Neuron (in vitro differentiated cells): Measurements from ENCODE around the gene VOPP1.

Source experiments
- H2AFZ ChIP-seq: one replicate; pipeline ENCODE4 v1.6.1; 2013; ENCODE audit warnings: low read depth, mild to moderate bottlenecking, inconsistent platforms, low read length, moderate library complexity
- H3K27me3 ChIP-seq: one replicate; pipeline ENCODE4 v1.6.1; 2013; ENCODE audit warnings: low read length; ENCODE audit not compliant: insufficient read depth
- H3K36me3 ChIP-seq: one replicate; pipeline ENCODE4 v1.6.1; 2013; ENCODE audit warnings: low read length; ENCODE audit not compliant: insufficient read depth
- H3K4me1 ChIP-seq: one replicate; pipeline ENCODE4 v1.6.1; 2013; ENCODE audit warnings: low read length; ENCODE audit not compliant: insufficient read depth
- H3K4me3 ChIP-seq: 2 replicates; pipeline ENCODE4 v1.5.1; 2013; ENCODE audit warnings: mild to moderate bottlenecking, low read length, moderate library complexity
- H3K9me3 ChIP-seq: one replicate; pipeline ENCODE4 v1.6.1; 2013; ENCODE audit warnings: low read length

Gene VOPP1

GRCh38 chr7:55558962-55559920 lies 13.1 kb downstream of the VOPP1 start:
- Histone ChIP-seq H3K4me3 (no peak overlapping the region), H3K9me3 (peaks cover 4% of the 10 kb centered on the region), H2AFZ (no peak overlapping the region)

GRCh38 chr7:55557666-55558188 lies 14.6 kb downstream of the VOPP1 start:
- no peak overlapping the region for H3K4me3 ChIP-seq
- peaks cover 18% of the 10 kb centered on the region for H3K4me1 ChIP-seq
- no peaks in the 10 kb centered on the region for H3K27me3 ChIP-seq
- H3K36me3 ChIP-seq: no peaks in the 10 kb centered on the region
- peaks cover 4% of the 10 kb centered on the region for H3K9me3 ChIP-seq
- H2AFZ ChIP-seq: no peak overlapping the region

More at GRCh38 chr7:55558962-55559920, 13.1 kb downstream of the VOPP1 start:
- H3K27me3 ChIP-seq: no peaks in the 10 kb centered on the region
- peaks cover 9% of the 10 kb centered on the region for H3K4me1 ChIP-seq
- H3K36me3 ChIP-seq: no peaks in the 10 kb centered on the region

DNA sequence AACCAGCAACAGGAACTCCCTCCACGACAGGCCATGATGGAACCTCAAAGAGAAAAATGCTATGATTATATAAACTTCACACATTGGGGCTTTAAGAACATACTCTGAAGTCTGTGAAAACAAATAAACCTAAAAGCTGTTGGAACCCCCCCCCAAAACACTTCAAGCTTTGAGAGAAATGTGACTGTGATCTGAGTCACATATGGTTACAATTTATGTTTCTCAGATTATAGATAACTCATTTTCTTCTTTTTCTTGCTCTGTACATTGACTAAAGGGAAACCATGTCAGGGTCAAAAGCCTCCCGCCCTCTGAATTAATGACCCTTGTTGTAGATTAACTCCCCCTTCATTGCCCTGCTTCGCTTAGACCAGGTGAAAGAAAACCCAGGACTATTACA lies 15.8 kb downstream of the VOPP1 start:
- no peaks in the 10 kb centered on the region for H3K36me3 ChIP-seq
- peaks cover 28% of the 10 kb centered on the region for H3K4me1 ChIP-seq
- no peaks in the 10 kb centered on the region for H3K27me3 ChIP-seq
- H3K9me3 ChIP-seq: peaks cover 2% of the 10 kb centered on the region
- H2AFZ ChIP-seq: no peak overlapping the region
- H3K4me3 ChIP-seq: no peak overlapping the region

- H3K4me3 ChIP-seq: no peak overlapping the region
- peaks cover 1% of the 10 kb centered on the region for H3K9me3 ChIP-seq
- peaks cover 28% of the 10 kb centered on the region for H3K4me1 ChIP-seq
- no peak overlapping the region for H2AFZ ChIP-seq
- H3K36me3 ChIP-seq: no peaks in the 10 kb centered on the region
- no peaks in the 10 kb centered on the region for H3K27me3 ChIP-seq
Measured at GRCh38 chr7:55556031-55556430, 16.3 kb downstream of the VOPP1 start.

DNA sequence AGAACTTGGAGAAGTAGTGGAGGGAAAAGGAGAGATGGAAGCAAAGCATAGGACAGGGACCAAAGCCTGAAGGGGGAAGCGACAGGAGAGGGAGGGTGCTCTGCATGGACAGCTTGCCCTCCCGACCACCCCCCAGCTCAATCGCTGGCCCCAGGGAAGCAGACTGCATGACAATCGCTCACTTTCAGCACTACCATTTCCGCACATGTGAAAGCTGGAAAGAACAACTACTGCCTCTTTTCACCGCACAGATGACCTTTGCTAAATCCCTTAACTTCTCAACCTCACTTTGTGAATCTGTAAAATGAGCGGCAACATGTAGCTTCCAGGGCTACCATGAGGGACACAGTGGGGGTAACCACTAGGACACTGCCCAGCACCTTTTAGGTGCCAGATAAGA lies 17.1 kb downstream of the VOPP1 start:
- peaks cover 28% of the 10 kb centered on the region for H3K4me1 ChIP-seq
- no peaks in the 10 kb centered on the region for H3K9me3 ChIP-seq
- no peak overlapping the region for H3K4me3 ChIP-seq
- no peak overlapping the region for H2AFZ ChIP-seq
- no peaks in the 10 kb centered on the region for H3K36me3 ChIP-seq
- H3K27me3 ChIP-seq: no peaks in the 10 kb centered on the region

DNA sequence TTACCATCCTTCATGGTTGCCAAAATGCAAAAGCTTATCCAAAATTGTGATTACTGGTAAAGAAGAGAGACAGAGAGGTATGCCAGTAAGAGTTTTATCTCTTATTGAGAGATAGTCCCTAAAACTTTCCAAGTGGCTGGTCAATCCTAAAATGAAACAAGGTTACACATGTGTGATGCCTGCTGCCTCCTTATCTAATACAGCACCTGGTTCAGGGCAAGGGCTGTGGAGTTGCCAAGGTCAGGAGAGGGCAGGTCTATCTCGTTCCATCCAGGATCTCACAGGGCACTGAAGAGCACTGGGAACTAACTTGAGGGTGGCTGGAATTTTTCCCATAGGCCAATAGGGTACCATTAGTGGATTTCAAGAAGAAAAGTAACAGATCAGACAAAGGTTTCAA lies 18.3 kb downstream of the VOPP1 start:
- H2AFZ ChIP-seq: no peak overlapping the region
- H3K4me1 ChIP-seq: peaks cover 28% of the 10 kb centered on the region
- no peaks in the 10 kb centered on the region for H3K27me3 ChIP-seq
- no peaks in the 10 kb centered on the region for H3K9me3 ChIP-seq
- no peak overlapping the region for H3K4me3 ChIP-seq
- H3K36me3 ChIP-seq: no peaks in the 10 kb centered on the region

GRCh38 chr7:55553024-55553345 lies 19.3 kb downstream of the VOPP1 start:
- Histone ChIP-seq H3K36me3 (no peaks in the 10 kb centered on the region), H3K4me3 (peak overlapping the region; percentile 10), H2AFZ (no peak overlapping the region), H3K9me3 (no peaks in the 10 kb centered on the region), H3K4me1 (peaks cover 25% of the 10 kb centered on the region), H3K27me3 (no peaks in the 10 kb centered on the region)

- Histone ChIP-seq H3K4me3 (peak overlapping the region; percentile 10), H3K4me1 (peaks cover 20% of the 10 kb centered on the region), H2AFZ (no peak overlapping the region), H3K36me3 (no peaks in the 10 kb centered on the region), H3K27me3 (no peaks in the 10 kb centered on the region), H3K9me3 (no peaks in the 10 kb centered on the region)
Measured at GRCh38 chr7:55552320-55553023, 19.8 kb downstream of the VOPP1 start.

DNA sequence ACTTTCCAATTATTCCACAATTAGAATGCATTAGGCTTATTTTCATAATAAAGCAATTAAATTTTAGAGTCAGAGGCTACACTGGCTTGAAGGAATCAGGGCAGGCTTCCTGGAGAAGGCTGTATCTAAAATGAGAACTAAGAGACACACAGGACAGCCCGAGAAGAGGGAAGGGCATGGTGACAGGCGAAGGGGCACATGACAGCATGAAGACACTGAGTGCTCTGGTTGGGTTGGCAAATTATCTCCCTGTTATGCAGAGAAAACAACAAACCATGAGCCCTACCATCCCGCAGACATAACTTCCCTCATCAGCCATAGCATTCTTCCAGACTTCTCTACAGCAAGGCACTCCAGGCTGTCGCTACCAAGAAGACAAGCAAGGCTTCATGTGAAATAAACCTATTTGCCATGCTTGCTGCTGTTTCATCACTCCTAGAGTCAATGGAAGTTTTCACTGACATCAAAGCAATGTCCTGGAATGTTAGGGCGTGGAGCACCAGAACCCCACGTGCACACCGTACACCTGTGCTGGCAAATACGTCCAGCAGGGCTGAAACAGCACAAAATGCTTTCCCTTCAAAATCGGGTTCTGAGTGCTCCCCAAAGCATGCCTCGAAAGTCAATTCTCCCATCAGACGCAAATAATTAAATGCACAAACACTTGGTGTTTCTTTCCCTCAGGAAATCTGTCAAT lies 21.3 kb downstream of the VOPP1 start:
- Histone ChIP-seq H2AFZ (no peak overlapping the region), H3K36me3 (no peaks in the 10 kb centered on the region), H3K4me1 (peaks cover 19% of the 10 kb centered on the region), H3K4me3 (no peak overlapping the region), H3K9me3 (no peaks in the 10 kb centered on the region), H3K27me3 (no peaks in the 10 kb centered on the region)

GRCh38 chr7:55550010-55550663 lies 22.2 kb downstream of the VOPP1 start:
- no peaks in the 10 kb centered on the region for H3K36me3 ChIP-seq
- H3K27me3 ChIP-seq: no peaks in the 10 kb centered on the region
- H2AFZ ChIP-seq: no peak overlapping the region
- no peak overlapping the region for H3K4me3 ChIP-seq
- no peaks in the 10 kb centered on the region for H3K9me3 ChIP-seq
- peaks cover 19% of the 10 kb centered on the region for H3K4me1 ChIP-seq

- Histone ChIP-seq H2AFZ (no peak overlapping the region), H3K4me1 (peaks cover 19% of the 10 kb centered on the region), H3K36me3 (no peaks in the 10 kb centered on the region), H3K9me3 (no peaks in the 10 kb centered on the region), H3K27me3 (no peaks in the 10 kb centered on the region), H3K4me3 (no peak overlapping the region)
Measured at GRCh38 chr7:55549457-55549856, 22.8 kb downstream of the VOPP1 start.

DNA sequence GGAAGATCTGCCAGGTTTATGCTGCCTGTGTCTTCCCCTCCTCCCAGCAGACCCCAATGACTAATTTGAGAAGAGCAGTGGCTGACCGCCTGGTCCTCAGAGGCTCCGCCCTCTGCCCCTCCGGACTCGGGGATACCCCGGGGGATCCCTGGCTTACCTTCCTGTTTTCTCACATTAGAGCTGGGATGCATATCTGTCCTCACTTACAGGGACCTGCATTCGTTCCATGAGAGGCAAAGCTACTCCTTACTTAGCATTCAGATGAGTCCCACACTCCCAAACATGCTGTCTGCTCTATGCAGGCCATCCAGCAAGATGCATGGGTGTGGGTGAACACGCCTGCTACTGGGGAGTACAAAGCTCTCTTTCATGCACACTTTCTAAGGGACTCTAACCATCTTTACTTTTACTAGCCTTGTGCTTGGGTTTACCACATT lies 24.0 kb downstream of the VOPP1 start:
- H2AFZ ChIP-seq: no peak overlapping the region
- no peak overlapping the region for H3K4me3 ChIP-seq
- no peaks in the 10 kb centered on the region for H3K9me3 ChIP-seq
- H3K27me3 ChIP-seq: no peaks in the 10 kb centered on the region
- peaks cover under 1% of the 10 kb centered on the region for H3K36me3 ChIP-seq
- peaks cover 15% of the 10 kb centered on the region for H3K4me1 ChIP-seq
